Left ventricle myocardium inferior (tissue), 1 donor: ENCODE results near the gene DUOX1. TPM values are rescaled to one million over a fixed set of nuclear protein-coding genes. Genes with fewer than 3 reads are reported as not detected.

Source experiments
- DNase-seq: peaks from one replicate; pipeline ENCODE4 v3.0.0-alpha.2; 2020
- H3K27ac ChIP-seq: fragments of 200-600 bp; replicated peaks from 2 replicates; pipeline ENCODE4 v1.8.0; 2021
- H3K27me3 ChIP-seq: fragments of 200-600 bp; 2 replicates; pipeline ENCODE4 v1.8.0; 2021; ENCODE audit warnings: low read depth
- H3K36me3 ChIP-seq: fragments of 200-600 bp; 2 replicates; pipeline ENCODE4 v1.8.0; 2021
- H3K4me1 ChIP-seq: fragments of 200-600 bp; 2 replicates; pipeline ENCODE4 v1.8.0; 2021
- H3K4me3 ChIP-seq: fragments of 200-600 bp; 2 replicates; pipeline ENCODE4 v1.8.0; 2021; ENCODE audit warnings: mild to moderate bottlenecking, moderate library complexity
- H3K9me3 ChIP-seq: fragments of 200-600 bp; replicated peaks from 2 replicates; pipeline ENCODE4 v1.8.0; 2021
- CTCF ChIP-seq: fragments of 200-600 bp; IDR thresholded peaks from 2 replicates; pipeline ENCODE4 v1.8.0; 2021; ENCODE audit warnings: antibody characterized with exemption, mild to moderate bottlenecking, borderline replicate concordance
- intact Hi-C: fragments of 100-400 bp; cut with micrococcal nuclease; formaldehyde crosslinking; loops from one replicate; pipeline ENCODE4 v1.11.0; 2022
- total RNA-seq: library from RNA; stranded (reverse); fragmentation: NEBNext Ultra II Directional; extraction: Animal tissue kit (Norgen Biotek cat#: 25700); gene quantifications from one replicate; pipeline ENCODE4 v1.2.1, GENCODE V29; 2021
- donor health status: DM: no; HTN: yes; CAD: no; lungs with severe emphysema.

Gene DUOX1
- total RNA-seq, 1 donor from 2014 or later: 0.80 TPM

DNA sequence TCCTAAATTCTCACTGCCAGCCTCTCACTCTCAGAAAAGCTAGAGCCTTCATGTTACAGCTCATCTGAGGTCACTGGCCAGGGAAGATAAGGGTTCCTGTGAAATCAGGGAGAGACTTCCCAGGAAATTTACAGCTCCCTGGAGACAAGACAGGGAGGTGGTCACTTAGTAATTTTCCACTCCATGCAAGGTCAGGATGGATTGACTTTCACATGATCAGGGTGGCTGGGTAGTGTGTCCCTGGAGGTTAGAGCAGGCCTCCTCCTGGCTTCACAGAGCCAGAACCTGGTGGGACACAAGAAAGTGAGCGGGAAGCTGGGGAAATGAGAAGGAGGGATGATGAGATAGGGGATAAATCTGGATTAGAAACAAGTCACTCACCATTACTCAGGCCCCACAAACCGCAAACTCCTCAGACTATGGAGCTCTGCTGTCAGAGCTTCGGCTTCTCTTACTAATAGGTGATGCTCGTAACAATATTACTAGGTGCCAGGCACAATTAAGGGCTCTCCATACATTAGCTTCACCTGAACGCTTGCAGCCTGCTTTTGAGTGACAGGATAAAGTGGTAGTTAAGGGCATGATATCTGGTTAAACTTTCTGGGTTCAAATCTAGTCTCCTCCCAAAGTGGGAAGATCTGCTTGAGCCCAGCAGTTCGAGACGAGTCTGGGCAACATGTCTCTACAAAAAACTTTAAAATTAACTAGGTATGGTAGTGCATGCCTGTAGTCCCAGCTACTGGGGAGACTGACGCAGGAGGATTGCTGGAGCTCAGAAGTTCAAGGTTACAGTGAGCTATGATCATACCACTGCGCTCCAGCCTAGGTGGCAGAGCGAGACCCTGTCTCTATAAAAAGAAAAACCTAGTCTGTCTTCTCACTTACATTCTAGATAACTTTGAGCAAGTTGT is 40.7 kb upstream of the DUOX1 start:
- DNase-seq: no peak
- H3K4me1 ChIP-seq: peaks cover 4% of the 10 kb centered on the region
- intact Hi-C loops: no loop called here
- no peaks in the 10 kb centered on the region for H3K9me3 ChIP-seq
- H3K36me3 ChIP-seq: no peaks in the 10 kb centered on the region
- H3K27me3 ChIP-seq: peaks cover 9% of the 10 kb centered on the region
- H3K27ac ChIP-seq: no peak overlapping the region
- no peak for TF ChIP-seq CTCF
- no peak overlapping the region for H3K4me3 ChIP-seq

DNA sequence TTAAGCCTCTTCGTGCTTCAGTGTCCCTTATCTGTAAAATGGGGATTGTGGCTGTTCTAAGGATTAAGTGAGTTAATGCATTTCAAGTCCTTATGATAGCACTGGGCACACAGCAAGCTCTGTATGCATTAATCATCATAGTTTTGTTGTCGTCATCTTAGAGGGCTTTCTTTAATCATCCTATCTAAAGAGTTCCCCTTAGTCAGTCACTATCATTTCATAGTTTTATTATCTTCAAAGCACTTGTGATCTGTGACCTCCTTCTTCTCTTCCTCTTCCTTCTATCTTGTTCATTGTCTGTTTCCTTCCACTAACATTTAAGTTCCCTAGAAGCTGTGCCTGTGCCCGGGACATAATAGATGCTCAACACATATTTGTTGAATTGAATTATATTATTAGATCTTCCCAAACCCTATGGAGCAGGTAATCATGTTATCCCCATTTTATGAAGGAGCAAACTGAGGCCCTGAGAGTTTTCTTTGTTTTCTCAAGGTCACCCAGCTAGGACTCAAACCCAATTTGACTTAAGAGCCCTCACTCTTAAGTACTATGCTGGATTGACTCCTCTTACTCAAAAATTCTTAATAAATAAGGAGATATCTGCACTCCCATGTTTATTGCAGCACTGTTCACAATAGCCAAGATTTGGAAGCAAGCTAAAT is 40.0 kb upstream of the DUOX1 start:
- Histone ChIP-seq H3K4me1 (peaks cover 4% of the 10 kb centered on the region), H3K36me3 (no peaks in the 10 kb centered on the region), H3K27ac (no peak overlapping the region), H3K27me3 (peaks cover 9% of the 10 kb centered on the region), H3K4me3 (no peak overlapping the region), H3K9me3 (no peaks in the 10 kb centered on the region)
- intact Hi-C loops: no loop called here
- TF ChIP-seq CTCF: no peak
- no peak for DNase-seq

DNA sequence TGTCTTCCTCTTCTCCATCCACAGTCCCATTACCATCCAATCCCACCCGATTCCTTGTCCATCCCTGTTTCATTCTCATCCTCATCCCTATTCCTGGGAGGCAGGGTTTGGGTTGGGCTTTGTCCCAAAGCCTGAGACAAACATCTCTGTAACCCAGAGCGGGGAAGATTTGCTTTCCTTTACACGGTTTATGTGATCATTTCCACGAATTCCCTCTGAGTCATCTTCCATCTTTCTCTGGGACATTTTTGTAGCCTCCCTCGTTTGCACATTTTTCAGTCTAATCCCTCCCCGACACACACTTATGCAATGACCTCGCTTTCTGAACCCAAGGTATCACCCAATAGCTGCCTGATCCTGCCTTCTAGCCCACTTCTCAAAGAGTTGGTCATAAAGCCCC is 38.6 kb upstream of the DUOX1 start:
- no peak for DNase-seq
- Histone ChIP-seq H3K9me3 (no peaks in the 10 kb centered on the region), H3K36me3 (no peaks in the 10 kb centered on the region), H3K27me3 (peaks cover 9% of the 10 kb centered on the region), H3K27ac (no peak overlapping the region), H3K4me1 (peaks cover 4% of the 10 kb centered on the region), H3K4me3 (no peak overlapping the region)
- no peak for TF ChIP-seq CTCF
- intact Hi-C loops: no loop called here

- H3K4me3 ChIP-seq: no peak overlapping the region
- no peak overlapping the region for H3K27ac ChIP-seq
- DNase-seq: peak; percentile 43
- H3K9me3 ChIP-seq: no peaks in the 10 kb centered on the region
- intact Hi-C loops: no loop called here
- H3K4me1 ChIP-seq: peaks cover 4% of the 10 kb centered on the region
- no peak for TF ChIP-seq CTCF
- H3K36me3 ChIP-seq: no peaks in the 10 kb centered on the region
- H3K27me3 ChIP-seq: peaks cover 9% of the 10 kb centered on the region
Measured at GRCh38 chr15:45091576-45091975, 38.2 kb upstream of the DUOX1 start.

- no peak for DNase-seq
- intact Hi-C loops: no loop called here
Measured at GRCh38 chr15:45093013-45093412, 36.8 kb upstream of the DUOX1 start.

More at GRCh38 chr15:45093013-45093412, 36.8 kb upstream of the DUOX1 start:
- H3K9me3 ChIP-seq: no peaks in the 10 kb centered on the region
- no peak overlapping the region for H3K4me3 ChIP-seq
- H3K4me1 ChIP-seq: peaks cover 4% of the 10 kb centered on the region
- peaks cover 4% of the 10 kb centered on the region for H3K27me3 ChIP-seq
- H3K36me3 ChIP-seq: no peaks in the 10 kb centered on the region
- H3K27ac ChIP-seq: no peak overlapping the region
- no peak for TF ChIP-seq CTCF
